HepG2 (cell line): ENCODE measurements around the gene CCDC7. TPM values are rescaled to one million over a fixed set of nuclear protein-coding genes. Genes with fewer than 3 reads are reported as not detected.

ENCODE experiments used
- BCLAF1 ChIP-seq: fragments of 450-650 bp; IDR thresholded peaks from 2 replicates; pipeline ENCODE4 v1.6.1; 2017; ENCODE audit warnings: mild to moderate bottlenecking
- BORCS8-MEF2B ChIP-seq: sonication (generic); formaldehyde crosslinking; IDR thresholded peaks from 2 replicates; pipeline ENCODE4 v1.8.0; 2022; ENCODE audit warnings: mild to moderate bottlenecking, missing genetic modification reagents
- DRAP1 ChIP-seq: IDR thresholded peaks from 2 replicates; pipeline ENCODE4 v1.6.1; 2016; ENCODE audit warnings: missing genetic modification reagents, missing compliant biosample characterization
- HDAC1 ChIP-seq: sonication (generic); formaldehyde crosslinking; IDR thresholded peaks from 2 replicates; pipeline ENCODE4 v1.5.1; 2020; ENCODE audit warnings: mild to moderate bottlenecking, missing genetic modification reagents
- RAD21 ChIP-seq: fragments of 450-650 bp; formaldehyde crosslinking; IDR thresholded peaks from 2 replicates; pipeline ENCODE4 v1.5.0; 2020; ENCODE audit warnings: mild to moderate bottlenecking
- RBFOX2 ChIP-seq: fragments of 200-400 bp; formaldehyde crosslinking; IDR thresholded peaks from 2 replicates; pipeline ENCODE4 v1.6.1; 2017; ENCODE audit warnings: low read depth, mild to moderate bottlenecking, low read length
- SMYD3 ChIP-seq: sonication (generic); formaldehyde crosslinking; IDR thresholded peaks from 2 replicates; pipeline ENCODE4 v1.8.1; 2023; ENCODE audit warnings: mild to moderate bottlenecking, missing genetic modification reagents
- SNAI1 ChIP-seq: sonication (generic); formaldehyde crosslinking; IDR thresholded peaks from 2 replicates; pipeline ENCODE4 v1.5.0; 2020; ENCODE audit warnings: mild to moderate bottlenecking, missing genetic modification reagents, borderline replicate concordance
- SRSF1 ChIP-seq: fragments of 200-400 bp; formaldehyde crosslinking; optimal IDR thresholded peaks from 2 replicates; pipeline ENCODE3; 2017; ENCODE audit warnings: mild to moderate bottlenecking, low read depth, low read length, moderate library complexity
- TOPORS ChIP-seq: sonication (generic); formaldehyde crosslinking; IDR thresholded peaks from 2 replicates; pipeline ENCODE4 v1.8.0; 2023; ENCODE audit warnings: mild to moderate bottlenecking, missing genetic modification reagents
- ZMYM4 ChIP-seq: sonication (generic); formaldehyde crosslinking; IDR thresholded peaks from 2 replicates; pipeline ENCODE4 v1.8.1; 2023; ENCODE audit warnings: mild to moderate bottlenecking, missing genetic modification reagents
- ZNF12 ChIP-seq: sonication (generic); formaldehyde crosslinking; IDR thresholded peaks from 2 replicates; pipeline ENCODE4 v1.5.0; 2020; ENCODE audit warnings: missing genetic modification reagents
- ZNF180 ChIP-seq: sonication (generic); formaldehyde crosslinking; IDR thresholded peaks from 2 replicates; pipeline ENCODE4 v1.4.0; 2020; ENCODE audit warnings: low read depth, missing genetic modification reagents, borderline replicate concordance
- ZNF317 ChIP-seq: sonication (generic); formaldehyde crosslinking; IDR thresholded peaks from 2 replicates; pipeline ENCODE4 v1.5.0; 2020; ENCODE audit warnings: mild to moderate bottlenecking, missing genetic modification reagents
- ZNF784 ChIP-seq: sonication (generic); formaldehyde crosslinking; IDR thresholded peaks from 2 replicates; pipeline ENCODE4 v1.5.1; 2020; ENCODE audit warnings: missing genetic modification reagents, mild to moderate bottlenecking, borderline replicate concordance
- ZNF788 ChIP-seq: sonication (generic); formaldehyde crosslinking; IDR thresholded peaks from 2 replicates; pipeline ENCODE4 v1.5.0; 2020; ENCODE audit warnings: mild to moderate bottlenecking, missing genetic modification reagents, borderline replicate concordance
- ZSCAN22 ChIP-seq: sonication (generic); formaldehyde crosslinking; IDR thresholded peaks from 2 replicates; pipeline ENCODE4 v1.4.0; 2020; ENCODE audit warnings: mild to moderate bottlenecking, missing genetic modification reagents
- polyA plus RNA-seq, 8 experiments: library from polyadenylated mRNA; depleted of rRNA in 3 of 8; stranded (reverse) in 7 of 8; unstranded in 1 of 8; fragments of >200 nt; fragmentation: Illumina TruSeq in 4 of 8; extraction: Trizol in 4 of 8; gene quantifications; 2 replicates each; pipeline versions ENCODE4 v1.2.1 to v1.2.3, GENCODE V29; 2011 to 2016; ENCODE audit warnings: low read depth in 4 of 8, missing spikeins in 1 of 8, mixed read lengths in 1 of 8; ENCODE audit not compliant: insufficient read depth in 1 of 8
- total RNA-seq, 5 experiments: library from RNA; depleted of rRNA; stranded (reverse); fragments of >200 nt; fragmentation: Illumina TruSeq; extraction: Trizol; gene quantifications; 2 replicates each; pipeline ENCODE4 v1.2.3, GENCODE V29; 2016; ENCODE audit warnings: low read depth in 1 of 5
- TF ChIP-seq, protein P1 (sequence below): IDR thresholded peaks from 2 replicates; pipeline ENCODE4 v1.6.1; 2016; ENCODE audit warnings: low read depth, borderline replicate concordance
- TF ChIP-seq, protein P2 (sequence below), 2 experiments: sonication (generic) in 1 of 2; formaldehyde crosslinking in 1 of 2; IDR thresholded peaks; 2 replicates each; pipeline versions ENCODE4 v1.5.1 to v1.6.1; 2011 to 2020; ENCODE audit warnings: borderline replicate concordance in 1 of 2, low read depth in 1 of 2, low read length in 1 of 2, mild to moderate bottlenecking in 1 of 2, missing genetic modification reagents in 1 of 2, moderate library complexity in 1 of 2

Gene CCDC7
- total and polyA plus RNA-seq, 2 of the 13 experiments (the other 11 are each of a cell fraction or from before 2014, with no cell fraction given), result 0.40 to 1.8 TPM

DNA sequence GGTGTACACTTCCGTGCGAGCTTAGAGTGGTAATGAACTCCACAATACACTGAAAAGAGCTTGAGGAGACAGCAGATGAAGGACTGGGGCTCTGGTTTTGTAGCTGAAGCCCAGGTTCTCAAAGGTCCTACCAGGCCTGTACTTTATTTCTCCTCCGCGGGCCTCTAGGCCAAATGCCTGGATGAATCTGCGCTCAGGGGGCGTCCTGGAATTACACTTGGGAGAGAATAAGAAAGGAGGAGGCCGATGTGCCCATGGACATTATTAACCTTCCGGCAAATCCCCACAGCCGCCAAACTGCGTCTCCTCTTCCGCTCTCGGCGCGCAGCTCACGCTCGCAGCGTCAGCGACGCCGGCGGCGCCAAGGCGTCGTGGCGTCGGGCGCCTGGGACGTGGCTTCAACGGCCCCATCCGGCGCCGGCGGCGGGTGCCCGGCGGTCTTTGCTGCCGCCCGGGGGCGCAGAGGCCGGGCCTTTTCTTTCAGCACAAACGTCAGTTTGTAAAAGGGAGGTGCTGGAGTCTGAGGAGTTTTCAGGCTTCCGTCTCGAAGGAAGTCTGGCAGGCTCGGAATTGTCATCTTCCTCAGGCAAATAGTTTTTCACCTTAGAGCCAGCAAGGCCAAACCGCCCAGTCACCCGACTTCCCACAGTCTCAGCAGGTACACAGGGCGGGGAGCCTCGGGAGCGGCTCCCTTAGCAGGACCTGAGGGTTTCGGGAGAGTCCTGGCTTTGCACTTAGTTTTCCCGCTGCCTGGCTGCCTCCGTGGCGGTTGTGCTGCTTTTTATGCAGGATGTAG lies at the start of gene CCDC7 (continued):
- peak; percentile 76; the same call in 1 of the 2 replicates for TF ChIP-seq BORCS8-MEF2B (CRISPR knock-in tag)
- TF ChIP-seq SMYD3, result peak; percentile 59; the same call in 1 of the 2 replicates
- TF ChIP-seq, protein P1, sequence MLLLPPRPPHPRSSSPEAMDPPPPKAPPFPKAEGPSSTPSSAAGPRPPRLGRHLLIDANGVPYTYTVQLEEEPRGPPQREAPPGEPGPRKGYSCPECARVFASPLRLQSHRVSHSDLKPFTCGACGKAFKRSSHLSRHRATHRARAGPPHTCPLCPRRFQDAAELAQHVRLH (CRISPR knock-in tag), result peak; percentile 57; the same call in 1 of the 2 replicates
- TF ChIP-seq DRAP1 (CRISPR knock-in tag), result 0 out of 2 replicates have a peak, but pooled peaks have one; percentile 17
- no peak for TF ChIP-seq SNAI1 (CRISPR knock-in tag)
- peak; percentile 46; the same call in 1 of the 2 replicates for TF ChIP-seq ZNF12 (CRISPR knock-in tag)
- TF ChIP-seq ZNF784 (CRISPR knock-in tag), result peak; percentile 54; the same call in 1 of the 2 replicates
- TF ChIP-seq HDAC1 (CRISPR knock-in tag), result no peak; the same call in none of the 2 replicates
- TF ChIP-seq RAD21 (CRISPR knock-in tag), result peak; percentile 52; the same call in 1 of the 2 replicates
- TF ChIP-seq, protein P2, sequence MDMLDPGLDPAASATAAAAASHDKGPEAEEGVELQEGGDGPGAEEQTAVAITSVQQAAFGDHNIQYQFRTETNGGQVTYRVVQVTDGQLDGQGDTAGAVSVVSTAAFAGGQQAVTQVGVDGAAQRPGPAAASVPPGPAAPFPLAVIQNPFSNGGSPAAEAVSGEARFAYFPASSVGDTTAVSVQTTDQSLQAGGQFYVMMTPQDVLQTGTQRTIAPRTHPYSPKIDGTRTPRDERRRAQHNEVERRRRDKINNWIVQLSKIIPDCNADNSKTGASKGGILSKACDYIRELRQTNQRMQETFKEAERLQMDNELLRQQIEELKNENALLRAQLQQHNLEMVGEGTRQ (IDR thresholded peaks at IDR 0.05; ENCODE audit: low read depth, low read length), result no peak
- TF ChIP-seq, protein P2 (CRISPR knock-in tag; IDR thresholded peaks at IDR 0.05; ENCODE audit: borderline replicate concordance), result no peak
- peak; percentile 95 for TF ChIP-seq TOPORS (CRISPR knock-in tag)
- peak; percentile 46 for TF ChIP-seq SRSF1
- peak; percentile 94 for TF ChIP-seq RBFOX2
- 0 out of 2 replicates have a peak, but pooled peaks have one; percentile 24 for TF ChIP-seq ZNF317 (CRISPR knock-in tag)
- TF ChIP-seq BCLAF1, result no peak
- TF ChIP-seq ZMYM4 (CRISPR knock-in tag), result peak; percentile 81
- TF ChIP-seq ZNF180 (CRISPR knock-in tag), result no peak
- no peak for TF ChIP-seq ZSCAN22 (CRISPR knock-in tag)
- no peak for TF ChIP-seq ZNF788 (CRISPR knock-in tag)
